Body of pancreas (tissue), 4 donors: ENCODE results near the gene C17orf78.

Experiments
- CTCF ChIP-seq, 7 experiments: fragments of 450-650 bp in 4 of 7; fragments of 200-600 bp in 3 of 7; sonication (generic) in 3 of 7; IDR thresholded peaks; one replicate each; pipeline ENCODE4 v1.5.1; 2016 to 2019; ENCODE audit warnings: antibody characterized with exemption in 7 of 7
- POLR2A ChIP-seq, 3 donors: fragments of 450-650 bp; IDR thresholded peaks; one replicate each; pipeline ENCODE4 v1.6.1; 2016; ENCODE audit warnings: antibody characterized with exemption in 3 of 3, mild to moderate bottlenecking in 2 of 3

DNA sequence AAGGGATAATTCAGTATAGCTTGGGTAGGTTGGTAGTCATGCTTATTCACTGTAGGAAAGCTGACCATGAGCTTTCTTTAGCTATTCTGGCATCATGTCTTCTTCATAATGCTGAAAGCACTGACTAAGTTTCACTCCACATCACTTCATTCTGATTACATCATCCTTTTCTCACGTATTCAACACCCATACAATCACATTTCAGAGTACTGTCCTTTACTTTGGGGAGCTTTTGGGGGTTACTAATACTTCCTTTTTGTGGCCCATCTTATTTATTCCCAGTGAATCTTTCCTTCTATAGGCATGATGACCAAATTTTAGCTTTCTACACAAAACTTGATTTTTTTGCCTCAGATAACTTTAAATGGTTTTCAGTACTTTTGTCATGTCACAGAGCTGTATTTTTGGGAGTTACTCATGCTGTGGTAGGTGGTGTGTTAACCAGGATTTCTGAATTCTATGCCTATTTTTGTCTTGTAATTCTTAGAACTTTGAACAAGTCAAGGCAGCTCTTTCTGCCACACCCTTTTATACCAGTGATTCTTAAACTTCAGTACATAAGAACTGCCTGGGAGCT is 54.4 kb downstream of the C17orf78 start:
- TF ChIP-seq CTCF (IDR thresholded peaks at IDR 0.05) (no peak), POLR2A (IDR thresholded peaks at IDR 0.05) (no peak)
